ENCODE data around the gene MYH15. TPM values are rescaled to one million over a fixed set of nuclear protein-coding genes. Genes with fewer than 3 reads are reported as not detected.

Gene MYH15
- total RNA-seq, 1 donor from 2014 or later: 0.05 TPM

- H3K9me3 Mint-ChIP-seq (ENCODE audit: unreplicated experiment): no peaks in the 10 kb centered on the region
- H3K27ac Mint-ChIP-seq (ENCODE audit: unreplicated experiment): no peak overlapping the region
- no peak for TF ChIP-seq CTCF (IDR thresholded peaks at IDR 0.05)
- H3K36me3 Mint-ChIP-seq (ENCODE audit: unreplicated experiment): no peaks in the 10 kb centered on the region
- H3K27me3 Mint-ChIP-seq (ENCODE audit: unreplicated experiment): no peaks in the 10 kb centered on the region
- DNase-seq (ENCODE audit: extremely low spot score, unreplicated experiment): no peak
- peaks cover 16% of the 10 kb centered on the region for H3K4me1 Mint-ChIP-seq (ENCODE audit: unreplicated experiment)
- no peak overlapping the region for H3K4me3 Mint-ChIP-seq (ENCODE audit: unreplicated experiment)
Measured at GRCh38 chr3:108473711-108474110, 36.7 kb downstream of the MYH15 start.

GRCh38 chr3:108472001-108472591 is 38.3 kb downstream of the MYH15 start:
- peaks cover 13% of the 10 kb centered on the region for H3K4me1 Mint-ChIP-seq (ENCODE audit: unreplicated experiment)
- H3K36me3 Mint-ChIP-seq (ENCODE audit: unreplicated experiment): no peaks in the 10 kb centered on the region
- H3K27ac Mint-ChIP-seq (ENCODE audit: unreplicated experiment): no peak overlapping the region
- H3K27me3 Mint-ChIP-seq (ENCODE audit: unreplicated experiment): no peaks in the 10 kb centered on the region
- no peak for DNase-seq (ENCODE audit: extremely low spot score, unreplicated experiment)
- H3K9me3 Mint-ChIP-seq (ENCODE audit: unreplicated experiment): no peaks in the 10 kb centered on the region
- no peak overlapping the region for H3K4me3 Mint-ChIP-seq (ENCODE audit: unreplicated experiment)
- no peak for TF ChIP-seq CTCF (IDR thresholded peaks at IDR 0.05)

GRCh38 chr3:108471426-108471825 is 39.0 kb downstream of the MYH15 start:
- H3K36me3 Mint-ChIP-seq (ENCODE audit: unreplicated experiment): no peaks in the 10 kb centered on the region
- no peak for DNase-seq (ENCODE audit: extremely low spot score, unreplicated experiment)
- no peak overlapping the region for H3K27ac Mint-ChIP-seq (ENCODE audit: unreplicated experiment)
- no peak for TF ChIP-seq CTCF (IDR thresholded peaks at IDR 0.05)
- H3K9me3 Mint-ChIP-seq (ENCODE audit: unreplicated experiment): no peaks in the 10 kb centered on the region
- H3K27me3 Mint-ChIP-seq (ENCODE audit: unreplicated experiment): no peaks in the 10 kb centered on the region
- peaks cover 13% of the 10 kb centered on the region for H3K4me1 Mint-ChIP-seq (ENCODE audit: unreplicated experiment)
- H3K4me3 Mint-ChIP-seq (ENCODE audit: unreplicated experiment): no peak overlapping the region

- Mint-ChIP-seq H3K4me3 (ENCODE audit: unreplicated experiment) (no peak overlapping the region), H3K4me1 (ENCODE audit: unreplicated experiment) (peaks cover 13% of the 10 kb centered on the region)
Measured at GRCh38 chr3:108469126-108469525, 41.3 kb downstream of the MYH15 start.

GRCh38 chr3:108468577-108468976 is 41.8 kb downstream of the MYH15 start:
- Mint-ChIP-seq H3K27ac (ENCODE audit: unreplicated experiment) (no peak overlapping the region), H3K36me3 (ENCODE audit: unreplicated experiment) (no peaks in the 10 kb centered on the region), H3K27me3 (ENCODE audit: unreplicated experiment) (no peaks in the 10 kb centered on the region), H3K4me3 (ENCODE audit: unreplicated experiment) (no peak overlapping the region), H3K4me1 (ENCODE audit: unreplicated experiment) (peaks cover 13% of the 10 kb centered on the region), H3K9me3 (ENCODE audit: unreplicated experiment) (no peaks in the 10 kb centered on the region)
- no peak for DNase-seq (ENCODE audit: extremely low spot score, unreplicated experiment)
- TF ChIP-seq CTCF (IDR thresholded peaks at IDR 0.05): no peak

More at GRCh38 chr3:108469126-108469525, 41.3 kb downstream of the MYH15 start:
- no peak for TF ChIP-seq CTCF (IDR thresholded peaks at IDR 0.05)
- no peaks in the 10 kb centered on the region for H3K9me3 Mint-ChIP-seq (ENCODE audit: unreplicated experiment)
- H3K27ac Mint-ChIP-seq (ENCODE audit: unreplicated experiment): no peak overlapping the region
- no peaks in the 10 kb centered on the region for H3K36me3 Mint-ChIP-seq (ENCODE audit: unreplicated experiment)
- DNase-seq (ENCODE audit: extremely low spot score, unreplicated experiment): no peak
- H3K27me3 Mint-ChIP-seq (ENCODE audit: unreplicated experiment): no peaks in the 10 kb centered on the region

All from osteocyte (in vitro differentiated cells).